ENCODE data around the gene DAP3. TPM values are rescaled to one million over a fixed set of nuclear protein-coding genes. Genes with fewer than 3 reads are reported as not detected.

DAP3 gene
- total RNA-seq, 1 experiment from 2014 or later = 148 TPM

- H3K4me3 ChIP-seq (replicated peaks in 1 of 2; ENCODE audit: low read depth in 1 of 2, low read length in 2 of 2) = peak overlapping the region in 1 of 2 experiments; percentile 44; a peak in 3 of 4 replicates
- no peaks in the 10 kb centered on the region for H3K9me2 ChIP-seq (ENCODE audit: insufficient read depth)
- peaks cover 26 to 39% of the 10 kb centered on the region in 2 experiments for H3K4me1 ChIP-seq (ENCODE audit: control insufficient read depth in 1 of 2, insufficient read depth in 2 of 2, low read length in 2 of 2)
- peak; percentile 78 for ATAC-seq
- no peaks in the 10 kb centered on the region for H3K36me3 ChIP-seq (ENCODE audit: control insufficient read depth in 1 of 2, insufficient read depth in 2 of 2, low read length in 2 of 2)
- no peaks in the 10 kb centered on the region for H3K79me2 ChIP-seq (ENCODE audit: insufficient read depth, low read length)
- intact Hi-C loops (cut with micrococcal nuclease) = no loop called here
- ChIA-PET CTCF (interaction anchor here (0.6 to 1.9 kb wide), 4 partner anchors 10 to 475 kb away, joined by 3 to 5 read pairs (median 4); partner anchors contain the start of genes KRTCAP2 and TRIM46), RAD21 (ENCODE audit: low non-redundant PET in 1 of 2, low total read pairs in 2 of 2, uncharacterized antibody in 2 of 2, unreplicated experiment in 2 of 2) (interaction anchor here in 1 of 2 experiments (0.7 kb wide), 1 partner anchor 48 kb away, joined by 3 read pairs; no protein-coding TSS in a partner anchor), POLR2A (no interaction called here)
- no peaks in the 10 kb centered on the region for H4K20me1 ChIP-seq (ENCODE audit: insufficient read depth)
- peak; percentile 60 for DNase-seq (ENCODE audit: low read depth, low spot score)
- peaks cover 0 to 7% of the 10 kb centered on the region in 2 experiments; a peak in 1 of 4 replicates for H3K9me3 ChIP-seq (ENCODE audit: control insufficient read depth in 1 of 2, insufficient read depth in 1 of 2, low read depth in 1 of 2, low read length in 2 of 2)
- H3K27me3 ChIP-seq (ENCODE audit: insufficient read depth, low read length) = no peaks in the 10 kb centered on the region
- peak overlapping the region; percentile 46 for H3K9ac ChIP-seq (ENCODE audit: low read length)
- H3K27ac ChIP-seq (ENCODE audit: low read depth, low read length) = peak overlapping the region; percentile 54; the same call in 1 of the 2 replicates
- H3K4me2 ChIP-seq (ENCODE audit: low read length) = peak overlapping the region; percentile 73
- H2AFZ ChIP-seq (ENCODE audit: low read depth, low read length, poor library complexity, severe bottlenecking) = peak overlapping the region; percentile 89
- no TSS peak for BruUV-seq (replicated peaks)
- TF ChIP-seq EZH2phosphoT487 (IDR thresholded peaks at IDR 0.05; ENCODE audit: borderline replicate concordance) = no peak
- no peak for TF ChIP-seq POLR2A (IDR thresholded peaks at IDR 0.05; ENCODE audit: borderline replicate concordance, extremely low read depth, insufficient read depth, insufficient read length)
- TF ChIP-seq ELF1 (IDR thresholded peaks at IDR 0.05; ENCODE audit: borderline replicate concordance, low read depth) = no peak; the same call in 1 of the 2 replicates
- TF ChIP-seq CTCF (IDR thresholded peaks at IDR 0.05 in 2 of 3, conservative IDR thresholded peaks at IDR 0.05 in 1 of 3; ENCODE audit: borderline replicate concordance in 1 of 3, insufficient read depth in 1 of 3, low read depth in 2 of 3, low read length in 2 of 3) = peak; percentile 55 to 69 (median 65); a peak in 5 of 6 replicates
- TF ChIP-seq MAX (IDR thresholded peaks at IDR 0.05) = no peak
- TF ChIP-seq ZFX (IDR thresholded peaks at IDR 0.05) = no peak
- peak; percentile 81 for TF ChIP-seq FOSL1 (IDR thresholded peaks at IDR 0.05; ENCODE audit: low read depth)
- TF ChIP-seq TCF7L2 (IDR thresholded peaks at IDR 0.05; ENCODE audit: borderline replicate concordance, extremely low read depth, insufficient read depth, insufficient read length) = no peak
- TF ChIP-seq RAD21 (IDR thresholded peaks at IDR 0.05; ENCODE audit: low read depth) = peak; percentile 87
- TF ChIP-seq ZBTB33 (IDR thresholded peaks at IDR 0.05; ENCODE audit: extremely low read depth, insufficient replicate concordance, low read length) = no peak
- peak; percentile 28; the same call in 1 of the 2 replicates for TF ChIP-seq SP1 (IDR thresholded peaks at IDR 0.05; ENCODE audit: low read depth)
- no peak for TF ChIP-seq ZNF274 (IDR thresholded peaks at IDR 0.05; ENCODE audit: low read depth, low read length)
- peak; percentile 43; the same call in 1 of the 2 replicates for TF ChIP-seq CEBPB (IDR thresholded peaks at IDR 0.05; ENCODE audit: low read depth)
- TF ChIP-seq CBX3 (IDR thresholded peaks at IDR 0.05; ENCODE audit: low read depth) = peak; percentile 62; the same call in 1 of the 2 replicates
- TF ChIP-seq YY1 (IDR thresholded peaks at IDR 0.05; ENCODE audit: extremely low read depth, insufficient replicate concordance, low read depth, low read length) = peak; percentile 61
- peak; percentile 34; the same call in 1 of the 2 replicates for TF ChIP-seq POLR2AphosphoS5 (IDR thresholded peaks at IDR 0.05; ENCODE audit: low read depth, low read length)
- TF ChIP-seq JUND (IDR thresholded peaks at IDR 0.05) = peak; percentile 67; the same call in 1 of the 2 replicates
- TF ChIP-seq ATF3 (IDR thresholded peaks at IDR 0.05) = no peak
- TF ChIP-seq SRF (IDR thresholded peaks at IDR 0.05; ENCODE audit: low read depth) = no peak
These were observed 40.4 kb upstream of the DAP3 start for GRCh38 chr1:155648207-155649147.

Data from HCT116 (cell line).